ENCODE data around the gene FBLIM1.

FBLIM1 gene

DNA sequence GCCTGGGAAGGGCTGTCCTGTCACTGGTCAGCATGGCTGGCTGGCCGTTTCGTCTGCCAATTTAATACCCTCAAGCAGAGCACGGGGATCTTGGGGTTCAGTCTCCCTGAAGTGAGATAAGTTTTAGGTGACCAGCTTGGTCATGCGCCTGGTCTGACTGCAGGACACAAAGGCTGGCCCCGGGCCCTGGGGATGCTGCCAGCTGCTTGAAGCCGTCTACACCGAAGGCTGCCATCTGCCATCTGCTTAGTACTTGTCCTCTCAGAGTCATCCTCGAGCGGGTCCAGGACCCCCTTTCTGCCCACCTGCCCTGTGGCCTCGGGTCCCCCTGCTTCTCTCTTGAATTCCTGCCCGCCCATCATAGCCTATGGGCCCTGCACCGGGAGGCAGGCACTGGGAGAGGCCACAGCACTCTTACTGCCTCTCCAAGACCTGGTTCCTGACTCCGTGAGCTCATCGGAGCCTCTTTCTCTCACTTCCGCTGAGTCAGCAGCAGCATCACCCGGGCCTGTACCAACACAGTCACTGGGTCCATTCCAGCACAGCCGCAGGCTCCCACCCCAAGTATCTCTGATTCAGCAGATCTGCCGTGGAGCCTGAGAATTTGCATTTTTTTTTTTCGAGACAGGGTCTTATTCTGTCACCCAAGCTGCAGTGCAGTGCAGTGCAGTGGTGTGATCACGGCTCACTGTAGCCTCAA, 7.0 kb downstream of the FBLIM1 start:
- in situ Hi-C loops (cut with MboI; ENCODE audit: low sequenced_read_pairs, unreplicated experiment): no loop called here
- DNase-seq (ENCODE audit: low spot score): no peak
- TF ChIP-seq, protein P1, sequence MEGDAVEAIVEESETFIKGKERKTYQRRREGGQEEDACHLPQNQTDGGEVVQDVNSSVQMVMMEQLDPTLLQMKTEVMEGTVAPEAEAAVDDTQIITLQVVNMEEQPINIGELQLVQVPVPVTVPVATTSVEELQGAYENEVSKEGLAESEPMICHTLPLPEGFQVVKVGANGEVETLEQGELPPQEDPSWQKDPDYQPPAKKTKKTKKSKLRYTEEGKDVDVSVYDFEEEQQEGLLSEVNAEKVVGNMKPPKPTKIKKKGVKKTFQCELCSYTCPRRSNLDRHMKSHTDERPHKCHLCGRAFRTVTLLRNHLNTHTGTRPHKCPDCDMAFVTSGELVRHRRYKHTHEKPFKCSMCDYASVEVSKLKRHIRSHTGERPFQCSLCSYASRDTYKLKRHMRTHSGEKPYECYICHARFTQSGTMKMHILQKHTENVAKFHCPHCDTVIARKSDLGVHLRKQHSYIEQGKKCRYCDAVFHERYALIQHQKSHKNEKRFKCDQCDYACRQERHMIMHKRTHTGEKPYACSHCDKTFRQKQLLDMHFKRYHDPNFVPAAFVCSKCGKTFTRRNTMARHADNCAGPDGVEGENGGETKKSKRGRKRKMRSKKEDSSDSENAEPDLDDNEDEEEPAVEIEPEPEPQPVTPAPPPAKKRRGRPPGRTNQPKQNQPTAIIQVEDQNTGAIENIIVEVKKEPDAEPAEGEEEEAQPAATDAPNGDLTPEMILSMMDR (IDR thresholded peaks at IDR 0.05; ENCODE audit: borderline replicate concordance, control extremely low read depth, extremely low read depth, insufficient read depth, missing control alignments): no peak

DNA sequence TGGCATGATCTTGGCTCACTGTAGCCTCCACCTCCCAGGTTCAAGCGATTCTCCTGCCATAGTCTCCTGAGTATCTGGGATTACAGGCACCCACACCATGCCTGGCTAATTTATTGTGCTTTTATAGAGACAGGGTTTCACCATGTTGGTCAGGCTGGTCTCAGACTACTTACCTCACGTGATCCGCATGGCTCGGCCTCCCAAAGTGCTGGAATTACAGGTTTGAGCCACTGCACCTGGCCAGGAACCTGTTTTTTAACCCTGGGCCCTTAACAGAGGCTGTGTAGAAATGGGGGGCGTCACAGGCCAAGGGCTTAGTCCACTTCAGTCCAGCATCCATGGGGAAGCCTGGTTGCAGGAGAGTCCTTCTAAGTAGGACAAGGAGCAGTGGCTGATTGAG, 9.3 kb downstream of the FBLIM1 start:
- DNase-seq (ENCODE audit: low spot score): no peak
- TF ChIP-seq, protein P1 (IDR thresholded peaks at IDR 0.05; ENCODE audit: borderline replicate concordance, control extremely low read depth, extremely low read depth, insufficient read depth, missing control alignments): no peak
- in situ Hi-C loops (cut with MboI; ENCODE audit: low sequenced_read_pairs, unreplicated experiment): no loop called here

DNA sequence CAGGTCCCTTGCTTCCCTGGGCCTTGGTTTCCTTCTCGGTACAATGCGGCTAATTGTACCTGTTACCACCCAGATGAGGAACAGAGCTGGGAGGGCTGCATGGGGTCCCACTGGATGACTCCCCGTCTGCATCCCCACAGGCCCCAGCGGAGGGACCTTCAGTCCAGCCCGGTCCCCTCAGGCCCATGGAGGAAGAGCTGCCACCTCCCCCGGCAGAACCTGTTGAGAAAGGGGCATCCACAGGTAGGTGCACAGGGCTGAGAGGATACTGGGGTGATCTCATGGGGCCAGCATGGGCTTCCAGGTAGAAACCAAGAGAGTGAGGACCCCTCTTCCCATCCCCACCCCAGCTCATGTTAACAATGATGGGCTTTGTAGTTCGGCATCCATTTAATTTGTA, 9.8 kb downstream of the FBLIM1 start:
- DNase-seq (ENCODE audit: low spot score): no peak
- in situ Hi-C loops (cut with MboI; ENCODE audit: low sequenced_read_pairs, unreplicated experiment): no loop called here
- TF ChIP-seq, protein P1 (IDR thresholded peaks at IDR 0.05; ENCODE audit: borderline replicate concordance, control extremely low read depth, extremely low read depth, insufficient read depth, missing control alignments): no peak

DNA sequence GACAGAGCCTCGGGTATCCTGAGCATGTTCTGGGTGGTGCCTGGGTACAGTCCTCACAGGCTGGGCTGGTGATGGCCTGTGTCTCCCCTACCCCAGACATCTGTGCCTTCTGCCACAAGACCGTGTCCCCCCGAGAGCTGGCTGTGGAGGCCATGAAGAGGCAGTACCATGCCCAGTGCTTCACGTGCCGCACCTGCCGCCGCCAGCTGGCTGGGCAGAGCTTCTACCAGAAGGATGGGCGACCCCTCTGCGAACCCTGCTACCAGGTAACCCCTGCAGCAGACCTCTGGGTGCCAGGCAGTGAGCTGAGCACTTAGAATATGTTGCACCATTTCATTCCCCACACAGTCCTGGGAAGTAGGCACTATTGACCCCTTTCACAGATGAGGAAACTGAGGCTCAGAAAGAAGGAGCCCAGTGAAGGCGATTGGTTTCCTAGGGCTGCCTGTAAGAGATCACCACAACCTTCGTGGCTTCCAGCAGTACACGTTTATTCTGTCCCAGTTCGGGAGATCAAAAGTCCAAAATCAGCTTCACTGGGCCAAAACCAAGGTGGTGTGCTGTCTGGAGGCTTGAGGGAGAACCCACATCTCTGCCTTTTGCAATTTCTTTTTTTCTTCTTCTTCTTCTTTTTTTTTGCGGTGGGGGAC, 11.8 kb downstream of the FBLIM1 start:
- in situ Hi-C loops (cut with MboI; ENCODE audit: low sequenced_read_pairs, unreplicated experiment): no loop called here

DNA sequence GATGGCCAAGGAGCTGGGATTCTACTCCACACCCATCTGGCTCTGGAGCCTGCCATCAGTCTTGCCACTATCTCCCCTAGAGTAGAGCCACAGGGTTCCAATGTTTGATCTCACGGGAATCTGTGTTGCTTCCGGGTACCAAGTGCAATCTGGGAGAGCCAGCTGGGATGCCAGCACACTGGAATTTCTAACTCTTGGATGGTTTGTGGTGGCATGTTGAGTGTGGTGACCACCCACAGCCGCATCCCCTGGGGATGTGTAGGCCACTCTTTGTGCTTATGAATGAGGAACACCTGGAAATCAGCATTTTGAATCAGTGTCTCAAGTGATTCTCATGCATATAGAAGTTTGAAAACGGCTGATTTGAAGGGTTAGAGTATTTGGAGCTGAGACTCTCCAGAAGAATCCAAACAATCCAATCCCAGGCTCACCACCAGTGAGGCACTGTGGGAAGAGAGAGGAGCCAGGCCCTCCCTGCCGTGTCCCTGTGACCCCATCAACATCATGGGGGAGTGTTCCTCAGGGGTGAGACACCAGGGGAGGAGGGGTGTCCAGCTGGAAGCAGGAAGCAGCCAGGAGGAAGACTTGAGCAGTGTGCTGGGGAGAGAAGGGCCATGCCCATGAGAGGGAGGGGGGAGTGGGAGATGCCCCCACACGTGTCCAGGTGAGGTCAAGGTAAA, 13.4 kb downstream of the FBLIM1 start:
- in situ Hi-C loops (cut with MboI; ENCODE audit: low sequenced_read_pairs, unreplicated experiment): no loop called here
- TF ChIP-seq, protein P1 (IDR thresholded peaks at IDR 0.05; ENCODE audit: borderline replicate concordance, control extremely low read depth, extremely low read depth, insufficient read depth, missing control alignments): no peak
- no peak for DNase-seq (ENCODE audit: low spot score)

More for the DNA sequence above, 11.8 kb downstream of the FBLIM1 start:
- no peak for DNase-seq (ENCODE audit: low spot score)
- TF ChIP-seq, protein P1 (IDR thresholded peaks at IDR 0.05; ENCODE audit: borderline replicate concordance, control extremely low read depth, extremely low read depth, insufficient read depth, missing control alignments): no peak

DNA sequence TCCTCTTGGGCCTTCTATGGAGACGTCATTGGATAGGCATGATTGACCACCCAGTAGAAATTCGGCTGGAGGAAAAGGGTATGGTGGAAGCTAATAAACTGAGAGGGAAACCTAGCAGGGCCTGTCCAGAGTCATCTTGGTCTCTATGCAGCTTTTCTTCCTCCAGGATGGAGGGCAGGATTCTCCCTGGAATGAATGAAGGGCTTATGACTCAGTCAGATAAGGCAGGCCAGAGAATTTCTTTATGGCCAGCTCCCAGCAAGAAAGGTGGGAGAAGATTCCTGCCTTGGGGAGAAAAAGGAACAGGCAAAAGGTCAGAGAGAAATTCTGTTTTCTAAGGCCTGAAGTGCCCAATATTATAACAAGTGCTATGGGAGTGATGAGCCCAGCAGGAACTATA, 17.1 kb downstream of the FBLIM1 start:
- in situ Hi-C loops (cut with MboI; ENCODE audit: low sequenced_read_pairs, unreplicated experiment): no loop called here
- TF ChIP-seq, protein P1 (IDR thresholded peaks at IDR 0.05; ENCODE audit: borderline replicate concordance, control extremely low read depth, extremely low read depth, insufficient read depth, missing control alignments): no peak
- DNase-seq (ENCODE audit: low spot score): no peak
